ENCODE measurements around the gene CDK14.

CDK14 gene

GRCh38 chr7:91242097-91242844 lies 646.1 kb downstream of the CDK14 start:
- DNase-seq = no peak

- no peak for DNase-seq
Measured at GRCh38 chr7:91243591-91244301, 647.6 kb downstream of the CDK14 start.

- no peak for DNase-seq
Measured at GRCh38 chr7:91247500-91247899, 651.4 kb downstream of the CDK14 start.

- no peak for DNase-seq
Measured at GRCh38 chr7:91248996-91249395, 652.9 kb downstream of the CDK14 start.

GRCh38 chr7:91249506-91250233 lies 653.5 kb downstream of the CDK14 start:
- no peak for DNase-seq

GRCh38 chr7:91250706-91251105 lies 654.6 kb downstream of the CDK14 start:
- no peak for DNase-seq

- no peak for DNase-seq
Measured at GRCh38 chr7:91251877-91252276, 655.8 kb downstream of the CDK14 start.

All from NCI-H2081 (cell line).